ENCODE results near the gene JAK2. TPM values are rescaled to one million over a fixed set of nuclear protein-coding genes. Genes with fewer than 3 reads are reported as not detected.

The JAK2 gene
- total RNA-seq, 1 experiment from 2014 or later, result 2.7 TPM

GRCh38 chr9:5041390-5042115, 56.5 kb downstream of the JAK2 start:
- no peaks in the 10 kb centered on the region for H3K9me3 ChIP-seq (ENCODE audit: insufficient read depth, low read depth)
- intact Hi-C loops (cut with micrococcal nuclease; ENCODE audit: unreplicated experiment), result no loop called here
- no TSS peak for BruUV-seq (replicated peaks)
- H3K27ac ChIP-seq, result no peak overlapping the region
- H3F3A ChIP-seq (ENCODE audit: insufficient read depth, low read depth), result no peaks in the 10 kb centered on the region
- no peaks in the 10 kb centered on the region for H4K20me1 ChIP-seq (ENCODE audit: insufficient read depth)
- no peak for TF ChIP-seq EZH2 (IDR thresholded peaks at IDR 0.05; ENCODE audit: low read depth)
- no peak for TF ChIP-seq CTCF (conservative IDR thresholded peaks at IDR 0.05)
- H3K27me3 ChIP-seq (ENCODE audit: insufficient read depth, low read depth), result no peaks in the 10 kb centered on the region
- no peaks in the 10 kb centered on the region for H3K4me1 ChIP-seq (replicated peaks; ENCODE audit: insufficient read depth)
- no peak overlapping the region for H3K4me2 ChIP-seq
- H3K36me3 ChIP-seq (ENCODE audit: low read depth), result no peaks in the 10 kb centered on the region
- no peak overlapping the region for H2AFZ ChIP-seq
- no peak overlapping the region for H3K4me3 ChIP-seq
- ChIA-PET POLR2A (ENCODE audit: unreplicated experiment) (no interaction called here), CTCF (no interaction called here)
- no peaks in the 10 kb centered on the region for H3K9me2 ChIP-seq (ENCODE audit: insufficient read depth)
- DNase-seq, result no peak
- no peaks in the 10 kb centered on the region for H3K79me2 ChIP-seq (ENCODE audit: low read depth)

- Histone ChIP-seq H3F3A (ENCODE audit: insufficient read depth, low read depth) (no peaks in the 10 kb centered on the region), H4K20me1 (ENCODE audit: insufficient read depth) (no peaks in the 10 kb centered on the region), H3K79me2 (ENCODE audit: low read depth) (no peaks in the 10 kb centered on the region), H3K27me3 (ENCODE audit: insufficient read depth, low read depth) (no peaks in the 10 kb centered on the region), H3K9me3 (ENCODE audit: insufficient read depth, low read depth) (no peaks in the 10 kb centered on the region), H3K4me1 (replicated peaks; ENCODE audit: insufficient read depth) (no peaks in the 10 kb centered on the region), H3K4me2 (no peak overlapping the region), H3K36me3 (ENCODE audit: low read depth) (no peaks in the 10 kb centered on the region), H3K27ac (no peak overlapping the region), H3K4me3 (no peak overlapping the region), H3K9me2 (ENCODE audit: insufficient read depth) (no peaks in the 10 kb centered on the region), H2AFZ (no peak overlapping the region)
- no peak for TF ChIP-seq EZH2 (IDR thresholded peaks at IDR 0.05; ENCODE audit: low read depth)
- TF ChIP-seq CTCF (conservative IDR thresholded peaks at IDR 0.05), result no peak
- ChIA-PET POLR2A (ENCODE audit: unreplicated experiment) (no interaction called here), CTCF (no interaction called here)
- no peak for DNase-seq
- BruUV-seq (replicated peaks), result no TSS peak
- intact Hi-C loops (cut with micrococcal nuclease; ENCODE audit: unreplicated experiment), result no loop called here
Observed at GRCh38 chr9:5042661-5043178, 57.6 kb downstream of the JAK2 start.

- POLR2A ChIA-PET (ENCODE audit: unreplicated experiment), result no interaction called here
- no peaks in the 10 kb centered on the region for H3K9me3 ChIP-seq (ENCODE audit: insufficient read depth, low read depth)
- no peaks in the 10 kb centered on the region for H3K4me1 ChIP-seq (replicated peaks; ENCODE audit: insufficient read depth)
- H3F3A ChIP-seq (ENCODE audit: insufficient read depth, low read depth), result no peaks in the 10 kb centered on the region
- DNase-seq, result no peak
- H4K20me1 ChIP-seq (ENCODE audit: insufficient read depth), result no peaks in the 10 kb centered on the region
- H3K27me3 ChIP-seq (ENCODE audit: insufficient read depth, low read depth), result no peaks in the 10 kb centered on the region
- H3K4me3 ChIP-seq, result no peak overlapping the region
- no peak overlapping the region for H2AFZ ChIP-seq
- intact Hi-C loops (cut with micrococcal nuclease; ENCODE audit: unreplicated experiment), result no loop called here
- H3K79me2 ChIP-seq (ENCODE audit: low read depth), result no peaks in the 10 kb centered on the region
- BruUV-seq (replicated peaks), result no TSS peak
- TF ChIP-seq CTCF (conservative IDR thresholded peaks at IDR 0.05) (no peak), EZH2 (IDR thresholded peaks at IDR 0.05; ENCODE audit: low read depth) (no peak)
- H3K9me2 ChIP-seq (ENCODE audit: insufficient read depth), result no peaks in the 10 kb centered on the region
- CTCF ChIA-PET, result no interaction called here
- H3K4me2 ChIP-seq, result no peak overlapping the region
- H3K36me3 ChIP-seq (ENCODE audit: low read depth), result no peaks in the 10 kb centered on the region
- H3K27ac ChIP-seq, result peak overlapping the region; percentile 16; the same call in 1 of the 2 replicates
Observed at GRCh38 chr9:5043381-5043780, 58.3 kb downstream of the JAK2 start.

All from PC-9 (cell line).